ENCODE data around the gene IZUMO2.
"Not testable (repeated sequence)": the region's sequence is repeated elsewhere in the genome, so short reads cannot be mapped to it uniquely, and the experiment has no call there.

Gene IZUMO2

DNA sequence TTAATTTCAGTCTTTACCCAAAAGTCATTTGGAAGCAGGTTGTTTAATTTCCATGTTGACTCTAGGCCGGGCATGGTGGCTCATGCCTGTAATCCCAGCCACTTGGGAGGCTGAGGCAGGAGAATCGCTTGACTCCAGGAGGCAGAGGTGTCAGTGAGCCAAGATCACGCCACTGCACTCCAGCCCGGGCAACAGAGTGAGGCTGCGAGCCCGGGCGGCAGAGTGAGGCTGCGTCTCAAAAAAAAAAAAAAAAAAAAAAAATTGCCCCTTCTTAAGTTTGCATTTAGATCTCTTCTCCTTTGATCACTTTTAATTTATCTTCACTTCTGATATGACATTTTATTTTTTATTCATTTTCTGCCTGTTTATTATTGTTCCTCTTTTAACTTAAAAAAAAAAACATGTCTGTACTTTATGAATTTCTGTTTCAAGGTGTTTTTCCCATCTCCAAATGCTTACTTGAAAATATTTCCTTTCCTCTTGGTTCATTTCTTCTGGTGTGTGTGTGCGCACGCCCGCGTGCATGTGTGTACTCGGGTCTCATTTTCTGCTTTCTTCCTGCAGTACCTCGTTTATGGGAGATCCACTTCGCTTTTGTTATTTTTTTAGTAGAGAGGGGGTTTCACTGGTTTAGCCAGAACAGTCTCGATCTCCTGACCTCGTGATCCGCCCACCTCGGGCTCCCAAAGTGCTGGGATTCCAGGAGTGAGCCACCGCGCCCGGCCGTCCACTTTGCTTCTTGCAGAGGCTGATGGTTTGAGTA lies 26.3 kb downstream of the IZUMO2 start:
- DNase-seq (ENCODE audit: low spot score); FAIRE-seq: not testable (repeated sequence)

DNA sequence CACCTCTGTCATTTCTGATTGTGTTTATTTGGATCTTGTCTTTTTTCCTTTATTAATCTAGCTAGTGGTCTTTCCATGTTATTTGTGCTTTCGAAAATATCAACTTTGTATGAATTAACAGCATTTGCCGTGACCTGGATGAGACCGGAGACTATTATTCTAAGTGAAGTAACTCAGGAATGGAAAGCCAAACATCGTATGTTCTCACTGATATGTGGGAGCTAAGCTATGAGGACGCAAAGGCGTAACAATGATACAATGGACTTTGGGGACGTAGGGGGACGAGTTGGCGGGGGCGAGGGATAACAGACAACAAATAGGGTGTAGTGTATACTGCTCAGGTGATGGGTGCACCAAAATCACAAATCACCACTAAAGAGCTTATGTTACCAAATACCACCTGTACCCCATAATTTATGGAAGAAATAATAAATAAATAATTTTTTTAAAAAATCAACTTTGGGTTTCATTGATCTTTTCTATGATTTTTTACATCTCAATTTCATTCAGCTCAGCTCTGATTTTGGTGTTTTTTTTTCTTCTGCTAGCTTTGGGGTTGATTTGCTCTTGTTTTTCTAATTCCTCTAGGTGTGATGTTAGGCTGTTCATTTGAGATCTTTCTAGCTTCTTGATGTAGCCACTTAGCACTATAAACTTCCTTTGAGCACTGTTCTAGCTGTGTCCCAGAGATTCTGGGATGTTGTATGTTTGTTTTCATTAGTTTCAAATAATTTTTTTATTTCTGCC lies 27.1 kb downstream of the IZUMO2 start:
- FAIRE-seq; DNase-seq (ENCODE audit: low spot score): not testable (repeated sequence)

DNA sequence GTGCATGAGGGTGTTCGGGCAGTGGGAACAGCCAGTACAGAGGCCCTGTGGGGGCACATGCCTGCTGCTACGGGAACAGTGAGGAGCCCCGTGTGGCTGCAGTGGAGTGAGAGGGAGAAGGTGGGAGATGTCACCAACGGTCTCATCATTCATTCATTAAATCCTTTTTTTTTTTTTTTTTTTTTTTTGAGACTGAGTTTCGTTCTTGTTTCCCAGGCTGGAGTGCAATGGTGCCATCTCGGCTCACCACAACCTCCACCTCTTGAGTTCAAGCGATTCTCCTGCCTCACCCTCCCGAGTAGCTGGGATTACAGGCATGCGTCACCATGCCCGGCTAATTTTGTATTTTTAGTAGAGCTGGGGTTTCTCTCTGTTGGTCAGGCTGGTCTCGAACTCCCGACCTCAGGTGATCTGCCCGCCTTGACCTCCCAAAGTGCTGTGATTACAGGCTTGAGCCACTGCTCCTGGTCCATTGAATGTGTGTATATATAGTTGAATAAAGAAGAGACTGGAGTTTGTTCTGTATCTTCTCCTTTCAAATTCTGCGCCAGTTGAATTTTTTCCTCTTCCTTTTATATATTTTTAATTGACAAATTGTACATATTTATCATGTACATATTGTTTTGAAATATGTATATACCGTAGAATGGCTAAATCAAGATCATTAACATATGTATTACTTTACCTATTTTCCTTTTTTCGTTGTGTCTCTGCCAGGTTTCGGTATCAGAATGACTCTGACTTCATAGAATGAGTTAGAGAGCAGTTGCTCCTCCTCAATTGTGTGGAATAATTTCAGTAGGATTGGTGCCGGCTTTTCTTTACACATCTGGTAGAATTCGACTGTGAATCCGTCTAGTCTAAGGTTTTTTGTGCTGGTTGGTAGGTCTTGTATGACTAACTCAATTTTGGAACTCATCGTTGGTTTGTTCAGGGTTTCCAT lies 28.0 kb downstream of the IZUMO2 start:
- FAIRE-seq: not testable (repeated sequence)

DNA sequence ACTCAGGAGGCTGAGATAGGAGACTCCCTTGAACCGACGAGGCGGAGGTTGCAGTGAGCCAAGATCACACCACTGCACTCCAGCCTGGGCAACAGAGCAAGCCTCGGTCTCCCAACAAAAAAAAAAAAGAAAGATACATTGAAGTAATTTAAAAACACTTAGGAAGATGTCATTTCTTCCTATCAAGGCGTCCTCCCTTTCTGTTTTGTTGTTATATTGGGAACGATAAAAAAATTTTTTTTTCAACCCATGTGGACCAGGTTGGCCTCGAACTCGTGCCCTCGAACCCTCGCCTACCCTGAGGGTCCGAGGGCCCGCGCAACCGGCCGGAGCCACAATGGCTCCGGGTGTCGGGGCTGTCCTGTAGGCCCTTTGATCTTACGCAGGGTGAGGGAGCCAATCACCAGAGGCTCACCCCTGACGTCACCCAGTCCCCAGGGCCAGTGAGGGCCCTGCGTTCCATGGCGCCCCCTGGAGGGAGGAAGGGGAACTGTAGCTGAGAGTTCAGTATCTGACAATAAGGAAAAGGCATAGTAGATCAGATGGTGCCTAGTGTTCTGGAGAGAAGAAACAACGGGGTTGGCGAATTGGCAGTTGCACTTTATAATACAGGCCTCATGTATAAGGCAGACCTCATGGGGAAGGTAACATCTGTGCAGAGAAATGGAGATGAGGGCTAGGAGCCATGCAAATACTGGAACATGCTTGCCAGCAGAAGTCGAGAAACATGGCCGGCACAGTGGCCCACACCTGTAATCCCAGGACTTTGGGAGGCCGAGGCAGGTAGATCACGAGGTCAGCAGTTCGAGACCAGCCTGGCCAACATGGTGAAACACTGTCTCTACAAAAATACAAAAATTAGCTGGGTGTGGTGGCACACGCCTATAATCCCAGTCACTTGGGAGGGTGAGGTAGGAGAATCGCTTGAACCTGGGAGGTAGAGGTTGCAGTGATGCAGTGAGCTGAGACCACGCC lies 29.3 kb downstream of the IZUMO2 start:
- FAIRE-seq; DNase-seq (ENCODE audit: low spot score): not testable (repeated sequence)

More for the DNA sequence above, 28.0 kb downstream of the IZUMO2 start:
- DNase-seq (ENCODE audit: low spot score): not testable (repeated sequence)

DNA sequence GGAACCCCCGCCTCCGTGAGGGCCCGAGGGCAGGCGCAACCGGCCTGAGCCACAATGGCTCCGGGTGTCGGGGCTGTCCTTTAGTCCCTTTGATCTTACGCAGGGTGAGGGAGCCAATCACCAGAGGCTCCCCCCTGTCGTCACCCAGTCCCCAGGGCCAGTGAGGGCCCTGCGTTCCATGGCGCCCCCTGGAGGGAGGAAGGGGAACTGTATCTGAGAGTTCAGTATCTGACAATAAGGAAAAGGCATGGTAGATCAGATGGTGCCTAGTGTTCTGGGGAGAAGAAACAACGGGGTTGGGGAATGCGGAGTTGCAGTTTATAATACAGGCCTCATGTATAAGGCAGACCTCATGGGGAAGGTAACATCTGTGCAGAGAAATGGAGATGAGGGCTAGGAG lies 59.1 kb downstream of the IZUMO2 start:
- DNase-seq (ENCODE audit: low spot score); FAIRE-seq: not testable (repeated sequence)

DNA sequence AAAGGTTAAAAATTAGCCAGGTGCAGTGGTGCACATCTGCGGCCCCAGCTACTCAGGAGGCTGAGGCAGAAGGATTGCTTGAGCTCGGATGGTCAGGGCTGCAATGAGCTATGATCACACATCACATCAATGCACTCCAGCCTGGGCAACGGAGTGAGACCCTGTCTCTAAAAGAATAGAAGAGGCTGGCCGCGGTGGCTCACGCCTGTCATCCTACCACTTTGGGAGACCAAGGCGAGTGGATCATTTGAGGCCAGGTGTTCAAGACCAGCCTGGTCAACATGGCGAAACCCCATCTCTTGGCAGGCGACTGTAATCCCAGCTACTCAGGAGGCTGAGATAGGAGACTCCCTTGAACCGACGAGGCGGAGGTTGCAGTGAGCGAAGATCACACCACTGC lies 59.7 kb downstream of the IZUMO2 start:
- DNase-seq (ENCODE audit: low spot score); FAIRE-seq: not testable (repeated sequence)
